Activated CD8-positive, alpha-beta T cell treated with anti-CD3 and anti-CD28 coated beads for 36 hours (primary cell): Measurements from ENCODE around the gene GAB1. TPM values are rescaled to one million over a fixed set of nuclear protein-coding genes. Genes with fewer than 3 reads are reported as not detected.

Experiments used
- ATAC-seq: fragments of 200-7000 bp; cut with Tn5 transposase; one replicate; pipeline ENCODE4 v1.10.0; 2021; ENCODE audit warnings: mild to moderate bottlenecking, moderate library complexity
- CTCF ChIA-PET: fragments of 350-600 bp; sonication (Branson Sonifier 250); formaldehyde crosslinking; loops from one replicate; lab custom pipeline; 2021; ENCODE audit warnings: antibody characterized with exemption; lab: Charles Lee
- POLR2A ChIA-PET: fragments of 350-600 bp; sonication (Branson Sonifier 250); formaldehyde crosslinking; loops from one replicate; lab custom pipeline; 2021; ENCODE audit warnings: antibody characterized with exemption; lab: Charles Lee
- DNase-seq: peaks from one replicate; pipeline ENCODE4 v3.0.0-alpha.2; 2020
- H3K27ac Mint-ChIP-seq: one replicate; pipeline ENCODE4 v1.8.0; 2021; ENCODE audit warnings: mild to moderate bottlenecking, mixed read lengths
- H3K27me3 Mint-ChIP-seq: one replicate; pipeline ENCODE4 v1.8.0; 2021; ENCODE audit warnings: mixed read lengths
- H3K36me3 Mint-ChIP-seq: one replicate; pipeline ENCODE4 v1.8.0; 2021; ENCODE audit warnings: low read depth, mixed read lengths
- H3K4me1 Mint-ChIP-seq: one replicate; pipeline ENCODE4 v1.8.0; 2021; ENCODE audit warnings: low read depth, mixed read lengths
- H3K4me3 Mint-ChIP-seq: one replicate; pipeline ENCODE4 v1.8.0; 2021; ENCODE audit warnings: mild to moderate bottlenecking, moderate library complexity, mixed read lengths
- H3K9me3 Mint-ChIP-seq: one replicate; pipeline ENCODE4 v1.8.0; 2021; ENCODE audit warnings: mixed read lengths
- CTCF ChIP-seq: fragments of 200-600 bp; IDR thresholded peaks from one replicate; pipeline ENCODE4 v1.8.0; 2022; ENCODE audit warnings: antibody characterized with exemption, mild to moderate bottlenecking
- intact Hi-C: fragments of 100-400 bp; cut with micrococcal nuclease; formaldehyde crosslinking; loops from one replicate; pipeline ENCODE4 v1.10.0; 2022
- total RNA-seq, 2 experiments: library from RNA; stranded (reverse); gene quantifications; one replicate each; pipeline ENCODE4 v1.2.3, GENCODE V29; 2021

Gene GAB1
- total RNA-seq, 2 experiments from 2014 or later, result 0.20 to 0.34 TPM

GRCh38 chr4:143364063-143364462 lies 27.4 kb downstream of the GAB1 start:
- no peaks in the 10 kb centered on the region for H3K36me3 Mint-ChIP-seq
- no peak for TF ChIP-seq CTCF
- ATAC-seq (no peak), DNase-seq (no peak)
- CTCF ChIA-PET, result no interaction called here
- intact Hi-C loops, result no loop called here
- H3K27me3 Mint-ChIP-seq, result no peaks in the 10 kb centered on the region
- POLR2A ChIA-PET, result no interaction called here
- peaks cover 5% of the 10 kb centered on the region for H3K9me3 Mint-ChIP-seq
- H3K4me3 Mint-ChIP-seq, result no peak overlapping the region
- H3K27ac Mint-ChIP-seq, result no peak overlapping the region
- peaks cover 25% of the 10 kb centered on the region for H3K4me1 Mint-ChIP-seq

- TF ChIP-seq CTCF, result no peak
- H3K4me1 Mint-ChIP-seq, result no peaks in the 10 kb centered on the region
- no peak overlapping the region for H3K4me3 Mint-ChIP-seq
- peaks cover 1% of the 10 kb centered on the region for H3K27me3 Mint-ChIP-seq
- no peaks in the 10 kb centered on the region for H3K36me3 Mint-ChIP-seq
- no peak for ATAC-seq
- H3K9me3 Mint-ChIP-seq, result no peaks in the 10 kb centered on the region
- no peak for DNase-seq
- ChIA-PET CTCF (no interaction called here), POLR2A (no interaction called here)
- intact Hi-C loops, result no loop called here
- H3K27ac Mint-ChIP-seq, result no peak overlapping the region
These were observed 31.2 kb downstream of the GAB1 start for GRCh38 chr4:143367863-143368262.

GRCh38 chr4:143369552-143369951 lies 32.9 kb downstream of the GAB1 start:
- H3K27me3 Mint-ChIP-seq, result peaks cover 3% of the 10 kb centered on the region
- ATAC-seq, result no peak
- H3K9me3 Mint-ChIP-seq, result no peaks in the 10 kb centered on the region
- no peak for DNase-seq
- no peak overlapping the region for H3K4me3 Mint-ChIP-seq
- no peaks in the 10 kb centered on the region for H3K4me1 Mint-ChIP-seq
- no peak overlapping the region for H3K27ac Mint-ChIP-seq
- H3K36me3 Mint-ChIP-seq, result no peaks in the 10 kb centered on the region
- intact Hi-C loops, result no loop called here
- no peak for TF ChIP-seq CTCF
- POLR2A ChIA-PET, result no interaction called here
- CTCF ChIA-PET, result no interaction called here

- peaks cover 4% of the 10 kb centered on the region for H3K27me3 Mint-ChIP-seq
- H3K4me3 Mint-ChIP-seq, result no peak overlapping the region
- H3K27ac Mint-ChIP-seq, result no peak overlapping the region
- ChIA-PET POLR2A (no interaction called here), CTCF (no interaction called here)
- intact Hi-C loops, result no loop called here
- no peaks in the 10 kb centered on the region for H3K36me3 Mint-ChIP-seq
- DNase-seq, result no peak
- no peak for ATAC-seq
- no peak for TF ChIP-seq CTCF
- no peaks in the 10 kb centered on the region for H3K9me3 Mint-ChIP-seq
- no peaks in the 10 kb centered on the region for H3K4me1 Mint-ChIP-seq
These were observed 35.6 kb downstream of the GAB1 start for GRCh38 chr4:143372093-143372915.

- Mint-ChIP-seq H3K4me1 (no peaks in the 10 kb centered on the region), H3K4me3 (no peak overlapping the region), H3K27ac (no peak overlapping the region), H3K9me3 (no peaks in the 10 kb centered on the region), H3K36me3 (no peaks in the 10 kb centered on the region), H3K27me3 (peaks cover 4% of the 10 kb centered on the region)
- POLR2A ChIA-PET, result no interaction called here
- TF ChIP-seq CTCF, result no peak
- ATAC-seq (no peak), DNase-seq (no peak)
- CTCF ChIA-PET, result no interaction called here
- intact Hi-C loops, result no loop called here
These were observed 37.6 kb downstream of the GAB1 start for GRCh38 chr4:143374255-143374654.
